Type B pancreatic cell (in vitro differentiated cells): ENCODE measurements around the gene MS4A15. TPM values are rescaled to one million over a fixed set of nuclear protein-coding genes. Genes with fewer than 3 reads are reported as not detected.

Experiments used
- DNase-seq: peaks from one replicate; pipeline ENCODE4 v3.0.0; 2021; ENCODE audit warnings: mixed read lengths; ENCODE audit not compliant: unreplicated experiment; ENCODE audit errors: extremely low spot score
- H3K27ac Mint-ChIP-seq: 2 replicates; pipeline ENCODE4 v1.8.0; 2021; ENCODE audit warnings: mild to moderate bottlenecking, mixed read lengths
- H3K27me3 Mint-ChIP-seq: 2 replicates; pipeline ENCODE4 v1.8.0; 2021; ENCODE audit warnings: mixed read lengths
- H3K36me3 Mint-ChIP-seq: 2 replicates; pipeline ENCODE4 v1.8.0; 2021; ENCODE audit warnings: mixed read lengths
- H3K4me1 Mint-ChIP-seq: one replicate; pipeline ENCODE4 v1.8.0; 2021; ENCODE audit warnings: mixed read lengths; ENCODE audit not compliant: unreplicated experiment
- H3K4me3 Mint-ChIP-seq: 2 replicates; pipeline ENCODE4 v1.8.0; 2021; ENCODE audit warnings: mild to moderate bottlenecking, mixed read lengths
- H3K9me3 Mint-ChIP-seq: 2 replicates; pipeline ENCODE4 v1.8.0; 2021; ENCODE audit warnings: mixed read lengths
- total RNA-seq: library from RNA; stranded (reverse); gene quantifications from 2 replicates; pipeline ENCODE4 v1.2.1, GENCODE V29; 2021; ENCODE audit warnings: low replicate concordance
- TF ChIP-seq, protein P1 (sequence below): fragments of 200-600 bp; sonication (generic); conservative IDR thresholded peaks from 2 replicates; pipeline ENCODE4 v1.5.0; 2021; ENCODE audit warnings: antibody characterized with exemption, mild to moderate bottlenecking

MS4A15 gene
- total RNA-seq, 1 donor from 2014 or later: 0.27 TPM

DNA sequence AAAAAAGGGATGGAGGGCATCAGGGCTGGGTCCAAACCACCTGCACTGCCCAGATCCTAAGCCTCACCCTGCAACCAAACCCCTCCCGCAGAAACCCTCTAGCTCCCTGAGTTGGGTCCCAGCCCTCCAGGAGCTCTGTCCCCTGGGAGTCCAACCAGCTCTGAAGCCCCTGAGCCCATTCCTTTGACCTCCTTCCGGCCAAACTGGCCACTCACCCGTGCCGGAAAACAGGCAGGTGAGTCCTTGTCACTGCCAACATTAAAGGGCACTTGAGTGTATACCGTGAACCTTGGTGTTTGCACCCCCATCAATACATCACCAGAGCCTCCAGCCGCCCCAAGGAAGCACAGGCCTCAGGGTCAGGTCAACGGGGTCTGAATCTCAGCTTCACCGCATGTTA lies 11.5 kb downstream of the MS4A15 start:
- Mint-ChIP-seq H3K4me1 (no peaks in the 10 kb centered on the region), H3K27ac (no peak overlapping the region), H3K4me3 (no peak overlapping the region), H3K36me3 (no peaks in the 10 kb centered on the region), H3K9me3 (no peaks in the 10 kb centered on the region), H3K27me3 (peaks cover 12% of the 10 kb centered on the region)
- TF ChIP-seq, protein P1, sequence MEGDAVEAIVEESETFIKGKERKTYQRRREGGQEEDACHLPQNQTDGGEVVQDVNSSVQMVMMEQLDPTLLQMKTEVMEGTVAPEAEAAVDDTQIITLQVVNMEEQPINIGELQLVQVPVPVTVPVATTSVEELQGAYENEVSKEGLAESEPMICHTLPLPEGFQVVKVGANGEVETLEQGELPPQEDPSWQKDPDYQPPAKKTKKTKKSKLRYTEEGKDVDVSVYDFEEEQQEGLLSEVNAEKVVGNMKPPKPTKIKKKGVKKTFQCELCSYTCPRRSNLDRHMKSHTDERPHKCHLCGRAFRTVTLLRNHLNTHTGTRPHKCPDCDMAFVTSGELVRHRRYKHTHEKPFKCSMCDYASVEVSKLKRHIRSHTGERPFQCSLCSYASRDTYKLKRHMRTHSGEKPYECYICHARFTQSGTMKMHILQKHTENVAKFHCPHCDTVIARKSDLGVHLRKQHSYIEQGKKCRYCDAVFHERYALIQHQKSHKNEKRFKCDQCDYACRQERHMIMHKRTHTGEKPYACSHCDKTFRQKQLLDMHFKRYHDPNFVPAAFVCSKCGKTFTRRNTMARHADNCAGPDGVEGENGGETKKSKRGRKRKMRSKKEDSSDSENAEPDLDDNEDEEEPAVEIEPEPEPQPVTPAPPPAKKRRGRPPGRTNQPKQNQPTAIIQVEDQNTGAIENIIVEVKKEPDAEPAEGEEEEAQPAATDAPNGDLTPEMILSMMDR: no peak
- no peak for DNase-seq

DNA sequence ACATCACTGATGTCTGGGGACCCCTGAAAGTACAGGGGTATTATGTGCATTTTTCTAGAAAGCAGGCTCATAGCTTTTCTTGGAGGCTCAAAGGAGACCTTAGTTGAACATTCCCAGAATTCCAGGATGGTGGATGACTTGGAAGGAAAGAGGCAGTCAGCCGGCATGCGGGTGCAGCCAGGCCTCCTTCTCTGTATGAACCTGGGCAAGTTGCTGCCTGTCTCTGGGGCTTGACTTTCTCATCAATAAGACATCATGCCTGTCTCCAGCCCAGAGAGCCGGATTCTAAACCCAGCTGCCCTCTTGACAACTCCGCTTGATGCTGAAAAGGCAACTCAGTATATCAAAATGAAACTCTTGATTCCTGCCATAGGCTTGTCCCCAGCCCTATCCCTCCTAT lies 12.6 kb downstream of the MS4A15 start:
- no peak for DNase-seq
- TF ChIP-seq, protein P1: no peak
- no peak overlapping the region for H3K27ac Mint-ChIP-seq
- no peaks in the 10 kb centered on the region for H3K9me3 Mint-ChIP-seq
- H3K36me3 Mint-ChIP-seq: no peaks in the 10 kb centered on the region
- no peaks in the 10 kb centered on the region for H3K4me1 Mint-ChIP-seq
- H3K4me3 Mint-ChIP-seq: no peak overlapping the region
- peaks cover 12% of the 10 kb centered on the region for H3K27me3 Mint-ChIP-seq

DNA sequence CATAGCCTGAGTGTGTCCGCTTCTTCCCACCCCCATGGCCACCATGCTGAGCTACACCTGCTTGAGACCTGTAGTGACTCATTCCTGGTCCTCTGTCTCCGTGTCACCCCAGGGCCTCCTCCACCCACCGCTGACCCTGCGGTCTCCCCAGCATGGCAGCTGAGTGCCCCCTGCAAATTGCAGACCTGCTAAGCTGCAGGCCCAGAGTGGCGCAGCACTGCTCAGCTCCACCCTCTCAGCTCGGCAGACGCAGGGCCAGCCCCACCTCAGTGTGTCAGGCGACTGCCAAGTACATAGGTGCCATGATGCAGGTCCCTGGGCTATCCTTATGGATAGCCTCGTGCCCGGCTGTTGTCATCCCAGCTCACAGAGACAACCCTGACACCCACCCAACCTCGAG lies 13.1 kb downstream of the MS4A15 start:
- no peaks in the 10 kb centered on the region for H3K9me3 Mint-ChIP-seq
- TF ChIP-seq, protein P1: no peak
- no peaks in the 10 kb centered on the region for H3K36me3 Mint-ChIP-seq
- no peak overlapping the region for H3K4me3 Mint-ChIP-seq
- H3K4me1 Mint-ChIP-seq: no peaks in the 10 kb centered on the region
- no peak for DNase-seq
- no peak overlapping the region for H3K27ac Mint-ChIP-seq
- peaks cover 12% of the 10 kb centered on the region for H3K27me3 Mint-ChIP-seq

DNA sequence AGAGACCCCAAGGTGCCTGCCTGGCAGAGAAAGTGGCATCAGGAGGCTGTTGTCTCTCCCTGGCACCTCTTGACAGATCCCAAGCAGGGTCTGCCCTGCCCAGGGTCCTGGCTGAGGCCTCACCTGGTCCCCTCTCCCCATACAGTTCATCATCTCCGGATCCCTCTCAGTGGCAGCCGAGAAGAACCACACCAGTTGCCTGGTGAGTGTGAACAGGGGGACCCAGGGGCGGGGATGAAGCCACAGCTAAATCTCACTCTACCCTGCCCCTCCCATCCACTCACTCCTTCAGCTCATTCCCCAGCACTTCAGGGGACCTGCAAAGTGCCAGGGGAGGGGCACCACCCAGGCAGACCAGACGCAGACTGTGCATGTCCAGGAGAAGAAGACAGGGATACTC lies 14.5 kb downstream of the MS4A15 start:
- TF ChIP-seq, protein P1: no peak
- Mint-ChIP-seq H3K9me3 (no peaks in the 10 kb centered on the region), H3K4me1 (peaks cover 7% of the 10 kb centered on the region), H3K27ac (no peak overlapping the region), H3K36me3 (no peaks in the 10 kb centered on the region), H3K4me3 (no peak overlapping the region), H3K27me3 (peaks cover 15% of the 10 kb centered on the region)
- DNase-seq: no peak

DNA sequence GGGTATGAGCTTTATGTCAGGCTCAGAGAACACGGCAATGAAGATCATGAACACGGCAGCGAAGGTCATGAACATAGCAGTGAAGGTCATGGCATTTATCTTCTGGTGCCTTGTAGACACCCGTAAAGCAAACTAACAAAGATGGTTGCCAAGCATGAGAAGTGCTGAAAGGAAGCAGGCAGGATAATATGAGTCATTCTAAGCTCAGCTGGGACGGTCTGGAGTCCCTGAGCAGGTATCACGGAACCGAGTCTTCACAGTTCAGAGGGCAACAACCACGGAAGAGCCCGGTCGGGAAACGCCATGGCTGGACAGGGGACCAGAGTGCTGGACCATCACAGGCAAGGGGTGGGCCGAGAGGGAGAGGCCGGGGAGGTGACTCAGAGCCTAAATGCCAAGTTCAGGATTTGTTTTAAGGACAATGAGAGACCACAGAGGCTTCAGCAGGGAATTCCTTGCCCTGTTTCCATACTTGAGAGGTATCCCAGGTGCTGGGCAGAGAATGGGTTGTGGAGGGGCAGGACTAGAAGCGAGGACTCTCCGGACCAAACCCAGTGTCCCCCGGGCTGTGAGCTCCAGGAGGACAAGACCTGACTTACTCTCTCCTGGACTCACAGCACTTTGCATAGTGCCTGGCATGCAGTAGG lies 15.3 kb downstream of the MS4A15 start:
- H3K4me1 Mint-ChIP-seq: peaks cover 7% of the 10 kb centered on the region
- H3K36me3 Mint-ChIP-seq: no peaks in the 10 kb centered on the region
- no peak overlapping the region for H3K27ac Mint-ChIP-seq
- peaks cover 12% of the 10 kb centered on the region for H3K27me3 Mint-ChIP-seq
- H3K9me3 Mint-ChIP-seq: no peaks in the 10 kb centered on the region
- H3K4me3 Mint-ChIP-seq: no peak overlapping the region
- TF ChIP-seq, protein P1: no peak
- DNase-seq: no peak
